HG03442 (cell line): ENCODE data around the gene PRAMEF9.
"Not testable (repeated sequence)": the region's sequence is repeated elsewhere in the genome, so short reads cannot be mapped to it uniquely, and the experiment has no call there.

Experiments
- ATAC-seq: cut with Tn5 transposase; IDR thresholded peaks from one replicate; pipeline ENCODE4 v1.9.1; 2021; ENCODE audit warnings: mild to moderate bottlenecking, moderate library complexity; ENCODE audit not compliant: unreplicated experiment

The PRAMEF9 gene

DNA sequence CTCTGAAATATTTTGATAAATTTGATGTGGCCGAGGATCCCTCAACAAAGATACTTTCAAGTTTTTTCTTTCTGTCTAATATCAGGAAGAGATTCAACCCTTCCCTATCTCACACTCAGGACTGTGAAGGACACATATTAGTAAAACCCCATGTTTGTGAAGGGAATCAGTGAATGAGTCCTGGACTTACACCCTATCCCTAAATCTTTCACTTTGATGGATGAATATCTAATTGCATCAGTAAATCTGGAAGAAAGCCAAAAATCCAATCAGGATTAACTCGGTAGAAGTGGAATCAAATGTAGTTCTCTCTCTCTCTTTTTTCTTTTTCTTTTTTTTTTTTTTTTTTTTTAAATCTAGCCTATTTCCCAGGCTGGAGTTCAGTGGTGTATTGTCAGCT is at the start of gene PRAMEF9:
TSS of gene PRAMEF9 (plus strand) at position 301 of the 400 bp plus-strand sequence. CDS start 3,433 bp downstream, outside the sequence.
- not testable (repeated sequence) for ATAC-seq

- ATAC-seq = not testable (repeated sequence)
Measured at GRCh38 chr1:13155909-13156308, 15.7 kb upstream of the PRAMEF9 start, which contains the start of gene PRAMEF26. TSS of gene PRAMEF26 (minus strand) at chr1:13156009. CDS start at chr1:13153095, 2,914 bp downstream.

- not testable (repeated sequence) for ATAC-seq
Measured at GRCh38 chr1:13165531-13165930, 6.1 kb upstream of the PRAMEF9 start, which contains the start of gene HNRNPCL4. TSS of gene HNRNPCL4 (minus strand) at chr1:13165631. CDS start at chr1:13165467, 164 bp downstream.

- ATAC-seq = not testable (repeated sequence)
Measured at GRCh38 chr1:13201309-13201708, 29.7 kb downstream of the PRAMEF9 start, which contains the start of gene PRAMEF13. TSS of gene PRAMEF13 (minus strand) at chr1:13201409. CDS start at chr1:13199589, 1,820 bp downstream.

DNA sequence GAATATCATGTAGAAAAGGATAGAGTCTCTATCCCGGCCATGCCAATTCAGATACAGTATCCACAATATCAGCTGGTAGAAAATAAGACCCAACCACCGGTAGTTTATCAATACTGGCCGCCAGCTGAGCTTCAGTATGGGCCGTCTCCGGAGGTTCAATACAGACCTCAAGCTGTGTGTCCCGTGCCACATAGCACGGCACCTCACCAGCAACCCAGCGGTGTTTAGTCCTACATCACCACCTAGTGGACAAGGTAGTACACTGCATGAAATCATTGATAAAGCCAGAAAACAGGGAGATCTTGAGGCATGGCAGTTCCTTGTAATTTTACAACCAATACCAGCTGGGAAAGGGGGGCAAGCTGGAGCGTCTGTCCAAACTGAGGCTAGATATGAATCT is 37.1 kb downstream of the PRAMEF9 start:
- not testable (repeated sequence) for ATAC-seq

DNA sequence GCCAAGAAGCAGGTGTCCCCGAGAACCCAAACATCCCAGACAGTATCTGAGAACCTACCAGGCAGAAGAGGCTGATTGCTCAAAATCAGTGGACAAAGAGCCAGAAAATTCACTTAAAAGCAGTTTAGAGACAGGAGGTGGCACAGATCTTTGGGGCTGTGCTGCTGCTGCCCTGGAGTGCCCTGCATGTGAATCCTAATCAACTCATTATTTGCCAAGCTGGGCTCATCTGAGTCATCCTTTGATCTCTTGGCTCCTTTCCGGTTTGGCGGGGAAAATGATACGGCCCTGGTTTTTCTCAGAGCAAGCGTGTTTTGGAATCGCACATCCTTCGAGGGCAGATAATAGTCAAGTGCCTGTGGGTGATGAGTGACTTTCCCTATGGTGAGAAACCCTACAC is 45.0 kb downstream of the PRAMEF9 start:
- not testable (repeated sequence) for ATAC-seq

GRCh38 chr1:13219203-13219602 is 47.6 kb downstream of the PRAMEF9 start:
- not testable (repeated sequence) for ATAC-seq

DNA sequence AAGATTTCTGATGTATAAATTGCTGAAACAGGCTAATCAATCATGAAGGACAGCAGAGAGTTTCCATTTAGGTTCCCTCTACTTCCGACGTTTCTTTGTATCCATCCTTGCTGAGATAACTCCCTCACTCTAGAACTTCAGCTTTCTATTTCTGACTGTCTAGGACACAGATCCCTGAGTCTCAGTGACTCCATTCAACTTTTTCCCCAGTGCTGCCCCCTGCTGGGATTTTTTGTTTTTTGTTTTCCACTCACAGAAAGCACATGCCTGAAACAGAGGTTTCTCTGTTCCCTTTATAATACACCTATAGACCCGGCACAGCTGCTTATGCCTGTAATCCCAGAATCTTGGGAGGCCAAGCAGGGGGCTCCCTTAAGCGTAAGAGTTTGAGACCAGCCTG is 51.1 kb downstream of the PRAMEF9 start:
- ATAC-seq = not testable (repeated sequence)

- no peak for ATAC-seq
Measured at GRCh38 chr1:13224480-13225060, 52.9 kb downstream of the PRAMEF9 start.

GRCh38 chr1:13225675-13226204 is 54.1 kb downstream of the PRAMEF9 start, which contains the start of gene PRAMEF18:
TSS of gene PRAMEF18 (minus strand) at chr1:13226154. CDS start at chr1:13226106, 48 bp downstream.
- not testable (repeated sequence) for ATAC-seq

GRCh38 chr1:13227271-13228055 is 55.8 kb downstream of the PRAMEF9 start:
- ATAC-seq = not testable (repeated sequence)

GRCh38 chr1:13228343-13228781 is 56.7 kb downstream of the PRAMEF9 start:
- ATAC-seq = no peak
